Measurements from ENCODE around the gene CH25H. TPM values are rescaled to one million over a fixed set of nuclear protein-coding genes. Genes with fewer than 3 reads are reported as not detected.

CH25H gene
- total RNA-seq, 1 donor from 2014 or later = not detected

- no peak for TF ChIP-seq CTCF (IDR thresholded peaks at IDR 0.05)
- H3K4me3 Mint-ChIP-seq (ENCODE audit: unreplicated experiment) = no peak overlapping the region
- H3K4me1 Mint-ChIP-seq (ENCODE audit: unreplicated experiment) = peaks cover 4% of the 10 kb centered on the region
- H3K36me3 Mint-ChIP-seq (ENCODE audit: unreplicated experiment) = peaks cover 19% of the 10 kb centered on the region
- no peak for DNase-seq (ENCODE audit: extremely low spot score, unreplicated experiment)
- H3K27ac Mint-ChIP-seq (ENCODE audit: unreplicated experiment) = no peak overlapping the region
- no peaks in the 10 kb centered on the region for H3K9me3 Mint-ChIP-seq (ENCODE audit: unreplicated experiment)
- H3K27me3 Mint-ChIP-seq (ENCODE audit: unreplicated experiment) = no peaks in the 10 kb centered on the region
Observed at GRCh38 chr10:89242840-89243568, 35.9 kb upstream of the CH25H start.

- peaks cover 22% of the 10 kb centered on the region for H3K36me3 Mint-ChIP-seq (ENCODE audit: unreplicated experiment)
- H3K4me3 Mint-ChIP-seq (ENCODE audit: unreplicated experiment) = no peak overlapping the region
- H3K27ac Mint-ChIP-seq (ENCODE audit: unreplicated experiment) = no peak overlapping the region
- TF ChIP-seq CTCF (IDR thresholded peaks at IDR 0.05) = no peak
- H3K9me3 Mint-ChIP-seq (ENCODE audit: unreplicated experiment) = no peaks in the 10 kb centered on the region
- H3K4me1 Mint-ChIP-seq (ENCODE audit: unreplicated experiment) = peaks cover 4% of the 10 kb centered on the region
- DNase-seq (ENCODE audit: extremely low spot score, unreplicated experiment) = no peak
- H3K27me3 Mint-ChIP-seq (ENCODE audit: unreplicated experiment) = no peaks in the 10 kb centered on the region
Observed at GRCh38 chr10:89242345-89242684, 35.2 kb upstream of the CH25H start.

- H3K27ac Mint-ChIP-seq (ENCODE audit: unreplicated experiment) = no peak overlapping the region
- no peak overlapping the region for H3K4me3 Mint-ChIP-seq (ENCODE audit: unreplicated experiment)
- TF ChIP-seq CTCF (IDR thresholded peaks at IDR 0.05) = no peak
- H3K36me3 Mint-ChIP-seq (ENCODE audit: unreplicated experiment) = peaks cover 22% of the 10 kb centered on the region
- H3K27me3 Mint-ChIP-seq (ENCODE audit: unreplicated experiment) = no peaks in the 10 kb centered on the region
- DNase-seq (ENCODE audit: extremely low spot score, unreplicated experiment) = no peak
- H3K4me1 Mint-ChIP-seq (ENCODE audit: unreplicated experiment) = peaks cover 4% of the 10 kb centered on the region
- no peaks in the 10 kb centered on the region for H3K9me3 Mint-ChIP-seq (ENCODE audit: unreplicated experiment)
Observed at GRCh38 chr10:89241486-89242344, 34.6 kb upstream of the CH25H start.

GRCh38 chr10:89241026-89241425 lies 33.9 kb upstream of the CH25H start:
- Mint-ChIP-seq H3K27ac (ENCODE audit: unreplicated experiment) (no peak overlapping the region), H3K36me3 (ENCODE audit: unreplicated experiment) (peaks cover 26% of the 10 kb centered on the region), H3K9me3 (ENCODE audit: unreplicated experiment) (no peaks in the 10 kb centered on the region), H3K27me3 (ENCODE audit: unreplicated experiment) (no peaks in the 10 kb centered on the region), H3K4me3 (ENCODE audit: unreplicated experiment) (no peak overlapping the region), H3K4me1 (ENCODE audit: unreplicated experiment) (peaks cover 4% of the 10 kb centered on the region)
- DNase-seq (ENCODE audit: extremely low spot score, unreplicated experiment) = no peak
- TF ChIP-seq CTCF (IDR thresholded peaks at IDR 0.05) = no peak

- H3K4me1 Mint-ChIP-seq (ENCODE audit: unreplicated experiment) = peaks cover 4% of the 10 kb centered on the region
- DNase-seq (ENCODE audit: extremely low spot score, unreplicated experiment) = no peak
- TF ChIP-seq CTCF (IDR thresholded peaks at IDR 0.05) = no peak
- H3K27ac Mint-ChIP-seq (ENCODE audit: unreplicated experiment) = no peak overlapping the region
- no peaks in the 10 kb centered on the region for H3K9me3 Mint-ChIP-seq (ENCODE audit: unreplicated experiment)
- H3K4me3 Mint-ChIP-seq (ENCODE audit: unreplicated experiment) = no peak overlapping the region
- no peaks in the 10 kb centered on the region for H3K27me3 Mint-ChIP-seq (ENCODE audit: unreplicated experiment)
- peaks cover 28% of the 10 kb centered on the region for H3K36me3 Mint-ChIP-seq (ENCODE audit: unreplicated experiment)
Observed at GRCh38 chr10:89240519-89240918, 33.4 kb upstream of the CH25H start.
